HG03025 (cell line): ENCODE data around the gene USP17L17.
"Not testable (repeated sequence)": the region's sequence is repeated elsewhere in the genome, so short reads cannot be mapped to it uniquely, and the experiment has no call there.

Experiments used
- ATAC-seq: cut with Tn5 transposase; IDR thresholded peaks from one replicate; pipeline ENCODE4 v1.9.1; 2021; ENCODE audit warnings: mild to moderate bottlenecking, moderate library complexity; ENCODE audit not compliant: unreplicated experiment, low FRiP score

USP17L17 gene, protein sequence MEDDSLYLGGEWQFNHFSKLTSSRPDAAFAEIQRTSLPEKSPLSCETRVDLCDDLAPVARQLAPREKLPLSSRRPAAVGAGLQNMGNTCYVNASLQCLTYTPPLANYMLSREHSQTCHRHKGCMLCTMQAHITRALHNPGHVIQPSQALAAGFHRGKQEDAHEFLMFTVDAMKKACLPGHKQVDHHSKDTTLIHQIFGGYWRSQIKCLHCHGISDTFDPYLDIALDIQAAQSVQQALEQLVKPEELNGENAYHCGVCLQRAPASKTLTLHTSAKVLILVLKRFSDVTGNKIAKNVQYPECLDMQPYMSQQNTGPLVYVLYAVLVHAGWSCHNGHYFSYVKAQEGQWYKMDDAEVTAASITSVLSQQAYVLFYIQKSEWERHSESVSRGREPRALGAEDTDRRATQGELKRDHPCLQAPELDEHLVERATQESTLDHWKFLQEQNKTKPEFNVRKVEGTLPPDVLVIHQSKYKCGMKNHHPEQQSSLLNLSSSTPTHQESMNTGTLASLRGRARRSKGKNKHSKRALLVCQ

GRCh38 chr4:9243579-9243978 is at the start of gene USP17L17:
USP17L17 (plus strand) TSS chr4:9243879; CDS start chr4:9243879, 0 bp downstream.
- ATAC-seq: not testable (repeated sequence)

- not testable (repeated sequence) for ATAC-seq
Measured at GRCh38 chr4:9210357-9210756, 33.3 kb upstream of the USP17L17 start, which contains the start of gene USP17L10. USP17L10 (plus strand) TSS chr4:9210657; CDS start chr4:9210657, 0 bp downstream.

DNA sequence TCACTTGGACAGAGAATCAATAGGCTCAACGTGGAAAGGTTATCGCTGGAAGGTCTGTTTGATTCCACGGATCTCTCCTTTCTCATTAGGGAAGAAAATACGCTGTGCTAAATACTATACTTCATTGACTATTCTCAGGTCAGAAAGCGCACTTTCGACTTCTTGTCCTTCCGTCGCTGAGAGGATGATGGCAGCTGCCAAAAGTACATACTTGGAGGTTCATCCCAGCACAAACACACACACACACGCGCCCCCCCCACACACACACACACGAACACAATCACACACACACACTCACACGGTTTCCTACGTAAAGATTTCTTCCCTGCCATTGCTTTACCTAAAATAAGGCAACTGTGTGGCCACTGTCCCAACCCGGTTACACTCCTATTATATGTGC is 29.0 kb upstream of the USP17L17 start:
- not testable (repeated sequence) for ATAC-seq

- not testable (repeated sequence) for ATAC-seq
Measured at GRCh38 chr4:9215105-9215504, 28.6 kb upstream of the USP17L17 start, which contains the start of gene USP17L11. USP17L11 (plus strand) TSS chr4:9215405; CDS start chr4:9215405, 0 bp downstream.

DNA sequence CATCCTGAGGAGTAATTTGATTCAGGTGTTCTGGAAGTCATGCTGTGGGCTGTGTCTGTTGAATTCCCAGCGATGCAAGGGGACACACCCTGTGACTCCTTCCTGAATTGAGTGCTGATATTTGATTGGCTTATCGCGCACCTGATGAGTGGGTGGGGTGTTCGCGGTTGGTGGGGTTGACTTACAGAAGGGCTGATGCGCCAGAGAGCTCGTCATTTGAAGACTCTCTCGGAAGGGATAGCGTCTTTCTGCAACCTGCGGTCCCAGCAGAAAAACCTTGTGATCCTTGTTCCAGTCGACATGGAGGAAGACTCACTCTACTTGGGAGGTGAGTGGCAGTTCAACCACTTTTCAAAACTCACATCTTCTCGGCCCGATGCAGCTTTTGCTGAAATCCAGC is 23.8 kb upstream of the USP17L17 start, which contains the start of gene USP17L12:
Gene USP17L12, plus strand, starts transcription at position 301 of the 400 bp plus-strand sequence. Its CDS starts 0 bp downstream, at position 301.
- not testable (repeated sequence) for ATAC-seq

- ATAC-seq: not testable (repeated sequence)
Measured at GRCh38 chr4:9224596-9224995, 19.1 kb upstream of the USP17L17 start, which contains the start of gene USP17L13. USP17L13 (plus strand) TSS chr4:9224896; CDS start chr4:9224896, 0 bp downstream.

DNA sequence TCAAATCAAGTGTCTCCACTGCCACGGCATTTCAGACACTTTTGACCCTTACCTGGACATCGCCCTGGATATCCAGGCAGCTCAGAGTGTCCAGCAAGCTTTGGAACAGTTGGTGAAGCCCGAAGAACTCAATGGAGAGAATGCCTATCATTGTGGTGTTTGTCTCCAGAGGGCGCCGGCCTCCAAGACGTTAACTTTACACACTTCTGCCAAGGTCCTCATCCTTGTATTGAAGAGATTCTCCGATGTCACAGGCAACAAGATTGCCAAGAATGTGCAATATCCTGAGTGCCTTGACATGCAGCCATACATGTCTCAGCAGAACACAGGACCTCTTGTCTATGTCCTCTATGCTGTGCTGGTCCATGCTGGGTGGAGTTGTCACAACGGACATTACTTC is 13.4 kb upstream of the USP17L17 start:
- not testable (repeated sequence) for ATAC-seq

- not testable (repeated sequence) for ATAC-seq
Measured at GRCh38 chr4:9234085-9234484, 9.6 kb upstream of the USP17L17 start, which contains the start of gene USP17L15. USP17L15 (plus strand) TSS chr4:9234385; CDS start chr4:9234385, 0 bp downstream.

DNA sequence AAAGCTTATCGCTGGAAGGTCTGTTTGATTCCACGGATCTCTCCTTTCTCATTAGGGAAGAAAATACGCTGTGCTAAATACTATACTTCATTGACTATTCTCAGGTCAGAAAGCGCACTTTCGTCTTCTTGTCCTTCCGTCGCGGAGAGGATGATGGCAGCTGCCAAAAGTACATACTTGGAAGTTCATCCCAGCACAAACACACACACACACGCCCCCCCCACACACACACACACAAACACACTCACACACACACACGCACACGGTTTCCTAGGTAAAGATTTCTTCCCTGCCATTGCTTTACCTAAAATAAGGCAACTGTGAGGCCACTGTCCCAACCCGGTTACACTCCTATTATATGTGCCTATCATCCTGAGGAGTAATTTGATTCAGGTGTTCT is 5.2 kb upstream of the USP17L17 start:
- ATAC-seq: not testable (repeated sequence)

GRCh38 chr4:9247953-9248680 is 4.4 kb downstream of the USP17L17 start, which contains the start of gene USP17L18:
USP17L18 (plus strand) TSS chr4:9248630; CDS start chr4:9248630, 0 bp downstream.
- ATAC-seq: not testable (repeated sequence)

DNA sequence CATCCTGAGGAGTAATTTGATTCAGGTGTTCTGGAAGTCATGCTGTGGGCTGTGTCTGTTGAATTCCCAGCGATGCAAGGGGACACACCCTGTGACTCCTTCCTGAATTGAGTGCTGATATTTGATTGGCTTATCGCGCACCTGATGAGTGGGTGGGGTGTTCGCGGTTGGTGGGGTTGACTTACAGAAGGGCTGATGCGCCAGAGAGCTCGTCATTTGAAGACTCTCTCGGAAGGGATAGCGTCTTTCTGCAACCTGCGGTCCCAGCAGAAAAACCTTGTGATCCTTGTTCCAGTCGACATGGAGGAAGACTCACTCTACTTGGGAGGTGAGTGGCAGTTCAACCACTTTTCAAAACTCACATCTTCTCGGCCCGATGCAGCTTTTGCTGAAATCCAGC is 9.4 kb downstream of the USP17L17 start, which contains the start of gene USP17L19:
Gene USP17L19, plus strand, starts transcription at position 301 of the 400 bp plus-strand sequence. Its CDS starts 0 bp downstream, at position 301.
- not testable (repeated sequence) for ATAC-seq

DNA sequence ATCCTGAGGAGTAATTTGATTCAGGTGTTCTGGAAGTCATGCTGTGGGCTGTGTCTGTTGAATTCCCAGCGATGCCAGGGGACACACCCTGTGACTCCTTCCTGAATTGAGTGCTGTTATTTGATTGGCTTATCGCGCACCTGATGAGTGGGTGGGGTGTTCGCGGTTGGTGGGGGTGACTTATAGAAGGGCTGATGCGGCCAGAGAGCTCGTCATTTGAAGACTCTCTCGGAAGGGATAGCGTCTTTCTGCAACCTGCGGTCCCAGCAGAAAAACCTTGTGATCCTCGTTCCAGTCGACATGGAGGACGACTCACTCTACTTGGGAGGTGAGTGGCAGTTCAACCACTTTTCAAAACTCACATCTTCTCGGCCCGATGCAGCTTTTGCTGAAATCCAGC is 14.1 kb downstream of the USP17L17 start, which contains the start of gene USP17L20:
Gene USP17L20, plus strand, starts transcription at position 301 of the 400 bp plus-strand sequence. Its CDS starts 0 bp downstream, at position 301.
- not testable (repeated sequence) for ATAC-seq

GRCh38 chr4:9262572-9262971 is 18.9 kb downstream of the USP17L17 start, which contains the start of gene USP17L21:
USP17L21 (plus strand) TSS chr4:9262872; CDS start chr4:9262872, 0 bp downstream.
- not testable (repeated sequence) for ATAC-seq

GRCh38 chr4:9267319-9267718 is 23.6 kb downstream of the USP17L17 start, which contains the start of gene USP17L22:
USP17L22 (plus strand) TSS chr4:9267619; CDS start chr4:9267619, 0 bp downstream.
- ATAC-seq: not testable (repeated sequence)

DNA sequence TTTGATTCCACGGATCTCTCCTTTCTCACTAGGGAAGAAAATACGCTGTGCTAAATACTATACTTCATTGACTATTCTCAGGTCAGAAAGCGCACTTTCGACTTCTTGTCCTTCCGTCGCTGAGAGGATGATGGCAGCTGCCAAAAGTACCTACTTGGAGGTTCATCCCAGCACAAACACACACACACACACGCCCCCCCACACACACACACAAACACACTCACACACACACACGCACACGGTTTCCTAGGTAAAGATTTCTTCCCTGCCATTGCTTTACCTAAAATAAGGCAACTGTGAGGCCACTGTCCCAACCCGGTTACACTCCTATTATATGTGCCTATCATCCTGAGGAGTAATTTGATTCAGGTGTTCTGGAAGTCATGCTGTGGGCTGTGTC is 28.0 kb downstream of the USP17L17 start:
- ATAC-seq: not testable (repeated sequence)
